ENCODE data around the gene CCNE1. TPM values are rescaled to one million over a fixed set of nuclear protein-coding genes. Genes with fewer than 3 reads are reported as not detected.
"Not testable (repeated sequence)": the region's sequence is repeated elsewhere in the genome, so short reads cannot be mapped to it uniquely, and the experiment has no call there.

The CCNE1 gene
- total and polyA plus RNA-seq, 9 of the 15 experiments (the other 6 are each of a cell fraction or from before 2014, with no cell fraction given) = 6.2 to 41.0 (median 31.6) TPM

- FAIRE-seq; intact Hi-C loops (cut with micrococcal nuclease); H3K79me2 ChIP-seq (ENCODE audit: control insufficient read depth, insufficient read depth, low read length); H3K27me3 ChIP-seq (ENCODE audit: control insufficient read depth in 2 of 2, insufficient read depth in 2 of 2, low read length in 2 of 2); H3K4me2 ChIP-seq (ENCODE audit: insufficient read depth, low read length); H3K4me1 ChIP-seq (replicated peaks in 1 of 2; ENCODE audit: control insufficient read depth in 2 of 2, insufficient read depth in 2 of 2, low read length in 2 of 2); H3K27ac ChIP-seq (ENCODE audit: extremely low read depth, low read depth, low read length); H3K9me3 ChIP-seq (replicated peaks; ENCODE audit: control insufficient read depth, insufficient read depth, low read depth, low read length); H2AFZ ChIP-seq (ENCODE audit: low read depth, low read length); H3K9me1 ChIP-seq (ENCODE audit: control insufficient read depth, insufficient read depth, low read length); CTCF ChIA-PET (ENCODE audit: low intra/inter-chr PET ratio); in situ Hi-C loops (cut with MboI); H3K9ac ChIP-seq (ENCODE audit: insufficient read depth in 1 of 2, low read depth in 2 of 2, low read length in 2 of 2); H4K20me1 ChIP-seq (replicated peaks; ENCODE audit: control insufficient read depth, insufficient read depth, low read length); ATAC-seq; BruUV-seq (replicated peaks); H3K4me3 ChIP-seq; DNase-seq (ENCODE audit: extremely low read depth in 1 of 4, low spot score in 3 of 4): not testable (repeated sequence)
- peak; percentile 26; the same call in 1 of the 2 replicates for TF ChIP-seq POLR2A (conservative IDR thresholded peaks at IDR 0.05)
- POLR2A ChIA-PET = interaction anchor here (2.1 kb wide), 1 partner anchor 11 kb away, joined by 6 read pairs; no protein-coding TSS in a partner anchor
- peaks cover 41% of the 10 kb centered on the region for H3K36me3 ChIP-seq (ENCODE audit: control insufficient read depth, insufficient read depth, low read length)
- WGBS (ENCODE audit: insufficient coverage, low coverage, missing lambda C conversion rate) = 90% methylated on average over 4 of the region's 8 CpGs
These were observed 13.5 kb downstream of the CCNE1 start for GRCh38 chr19:29825263-29825662.

GRCh38 chr19:29831041-29831548, 19.3 kb downstream of the CCNE1 start:
- Histone ChIP-seq H3K9me3 (replicated peaks; ENCODE audit: control insufficient read depth, insufficient read depth, low read depth, low read length) (no peaks in the 10 kb centered on the region), H2AFZ (ENCODE audit: low read depth, low read length) (no peak overlapping the region), H4K20me1 (replicated peaks; ENCODE audit: control insufficient read depth, insufficient read depth, low read length) (peaks cover 3% of the 10 kb centered on the region; the same call in 1 of the 2 replicates), H3K27me3 (ENCODE audit: control insufficient read depth in 2 of 2, insufficient read depth in 2 of 2, low read length in 2 of 2) (peaks cover 36 to 38% of the 10 kb centered on the region in 2 experiments), H3K79me2 (ENCODE audit: control insufficient read depth, insufficient read depth, low read length) (no peaks in the 10 kb centered on the region), H3K4me3 (no peak overlapping the region), H3K36me3 (ENCODE audit: control insufficient read depth, insufficient read depth, low read length) (no peaks in the 10 kb centered on the region), H3K4me1 (replicated peaks in 1 of 2; ENCODE audit: control insufficient read depth in 2 of 2, insufficient read depth in 2 of 2, low read length in 2 of 2) (no peaks in the 10 kb centered on the region), H3K9me1 (ENCODE audit: control insufficient read depth, insufficient read depth, low read length) (no peaks in the 10 kb centered on the region), H3K4me2 (ENCODE audit: insufficient read depth, low read length) (no peak overlapping the region), H3K27ac (ENCODE audit: extremely low read depth, low read depth, low read length) (no peak overlapping the region), H3K9ac (ENCODE audit: insufficient read depth in 1 of 2, low read depth in 2 of 2, low read length in 2 of 2) (no peak overlapping the region)
- in situ Hi-C loops (cut with MboI) (no loop called here), intact Hi-C loops (cut with micrococcal nuclease) (no loop called here)
- peak; percentile 39 for ATAC-seq
- CTCF ChIA-PET (ENCODE audit: low intra/inter-chr PET ratio) = no interaction called here
- no peak for FAIRE-seq
- 1% methylated on average over 12 of the region's 12 CpGs for WGBS (ENCODE audit: insufficient coverage, low coverage, missing lambda C conversion rate)
- DNase-seq (ENCODE audit: extremely low read depth in 1 of 4, low spot score in 3 of 4) = no peak
- POLR2A ChIA-PET = interaction anchor here (1.0 to 1.3 kb wide), 2 partner anchors 10 to 16 kb away, joined by 3 read pairs; no protein-coding TSS in a partner anchor
- no TSS peak for BruUV-seq (replicated peaks)
- TF ChIP-seq ZBED1 (IDR thresholded peaks at IDR 0.05) (no peak), BRF1 (IDR thresholded peaks at IDR 0.05; ENCODE audit: borderline replicate concordance, extremely low read depth, insufficient read length) (no peak), ZNF23 (CRISPR knock-in tag; IDR thresholded peaks at IDR 0.05) (no peak), CTCF (IDR thresholded peaks at IDR 0.05 in 2 of 3, conservative IDR thresholded peaks at IDR 0.05 in 1 of 3; ENCODE audit: insufficient read depth in 2 of 3, low read depth in 1 of 3, low read length in 3 of 3) (no peak), CGGBP1 (CRISPR knock-in tag; IDR thresholded peaks at IDR 0.05) (no peak), HDAC2 (IDR thresholded peaks at IDR 0.05) (no peak), RUNX1 (IDR thresholded peaks at IDR 0.05; ENCODE audit: low read depth) (no peak), ZNF347 (CRISPR knock-in tag; IDR thresholded peaks at IDR 0.05; ENCODE audit: low read depth) (no peak), ZNF134 (CRISPR knock-in tag; conservative IDR thresholded peaks at IDR 0.05) (no peak), JUND (IDR thresholded peaks at IDR 0.05; ENCODE audit: borderline replicate concordance, low read depth, low read length) (no peak), JUND (tag; IDR thresholded peaks at IDR 0.05; ENCODE audit: borderline replicate concordance, low read depth, low read length) (no peak), SUPT5H (IDR thresholded peaks at IDR 0.05) (no peak), TRIM25 (IDR thresholded peaks at IDR 0.05; ENCODE audit: borderline replicate concordance) (no peak)
